Keratinocyte (primary cell): ENCODE data around the gene VPS41. TPM values are rescaled to one million over a fixed set of nuclear protein-coding genes. Genes with fewer than 3 reads are reported as not detected.

ENCODE experiments used
- DNase-seq: peaks from one replicate; pipeline ENCODE4 v3.0.0-alpha.2; 2011; ENCODE audit warnings: low read depth, missing footprints, low spot score
- FAIRE-seq: peaks from 2 replicates; lab custom pipeline; 2011; peaks lifted over from hg19 to GRCh38; lab: Jason Lieb, UNC
- H2AFZ ChIP-seq: 2 replicates; pipeline ENCODE4 v1.6.0; 2012; ENCODE audit warnings: low read length, control low read depth, inconsistent platforms; ENCODE audit not compliant: control insufficient read depth
- H3K27ac ChIP-seq: 2 replicates; pipeline ENCODE4 v1.5.1; 2011; ENCODE audit warnings: low read length; ENCODE audit not compliant: control insufficient read depth, insufficient read depth
- H3K27me3 ChIP-seq: 3 replicates; pipeline ENCODE4 v1.6.0; 2011; ENCODE audit warnings: low read length; ENCODE audit not compliant: control insufficient read depth, insufficient read depth; ENCODE audit errors: extremely low read depth
- H3K36me3 ChIP-seq, 2 experiments: 2 replicates in 1 of 2; 3 replicates in 1 of 2; pipeline ENCODE4 v1.5.1; 2011; ENCODE audit warnings: low read length in 2 of 2, mild to moderate bottlenecking in 1 of 2; ENCODE audit not compliant: control insufficient read depth in 2 of 2, insufficient read depth in 2 of 2; ENCODE audit errors: extremely low read depth in 1 of 2
- H3K4me1 ChIP-seq: 3 replicates; pipeline ENCODE4 v1.5.1; 2011; ENCODE audit warnings: low read length; ENCODE audit not compliant: control insufficient read depth, insufficient read depth; ENCODE audit errors: extremely low read depth
- H3K4me2 ChIP-seq: 3 replicates; pipeline ENCODE4 v1.6.0; 2011; ENCODE audit warnings: low read depth, low read length; ENCODE audit not compliant: control insufficient read depth, insufficient read depth; ENCODE audit errors: extremely low read depth
- H3K4me3 ChIP-seq, 3 experiments: fragments of 200-600 bp in 1 of 3; sonication (generic) in 1 of 3; 2 replicates in 2 of 3; 3 replicates in 1 of 3; pipeline ENCODE4 v1.5.1; 2011 to 2016; ENCODE audit warnings: low read length in 3 of 3, mild to moderate bottlenecking in 3 of 3, control low read depth in 2 of 3, inconsistent platforms in 1 of 3, low read depth in 1 of 3, mixed read lengths in 1 of 3, mixed run types in 1 of 3, moderate library complexity in 1 of 3; ENCODE audit not compliant: control insufficient read depth in 2 of 3, insufficient read depth in 2 of 3; ENCODE audit errors: extremely low read depth in 1 of 3
- H3K79me2 ChIP-seq: 2 replicates; pipeline ENCODE4 v1.6.0; 2012; ENCODE audit warnings: low read length; ENCODE audit not compliant: control insufficient read depth, insufficient read depth
- H3K9ac ChIP-seq: 3 replicates; pipeline ENCODE4 v1.6.0; 2011; ENCODE audit warnings: low read length; ENCODE audit not compliant: control insufficient read depth, insufficient read depth; ENCODE audit errors: extremely low read depth
- H3K9me1 ChIP-seq: 3 replicates; pipeline ENCODE4 v1.6.0; 2011; ENCODE audit warnings: low read length; ENCODE audit not compliant: control insufficient read depth, insufficient read depth; ENCODE audit errors: extremely low read depth
- H3K9me3 ChIP-seq: 2 replicates; pipeline ENCODE4 v1.5.1; 2012; ENCODE audit warnings: low read depth, low read length; ENCODE audit not compliant: control insufficient read depth
- H4K20me1 ChIP-seq: 3 replicates; pipeline ENCODE4 v1.6.0; 2011; ENCODE audit warnings: low read length; ENCODE audit not compliant: control insufficient read depth, insufficient read depth; ENCODE audit errors: extremely low read depth
- EZH2 ChIP-seq: IDR thresholded peaks from one replicate; pipeline ENCODE4 v1.6.1; 2012; ENCODE audit warnings: inconsistent platforms, mild to moderate bottlenecking, low read length, moderate library complexity
- dilution Hi-C: fragments of 300-500 bp; cut with MboI; formaldehyde crosslinking; loops from one replicate; pipeline ENCODE4 v1.7.0; 2020; ENCODE audit warnings: low sequenced_read_pairs; ENCODE audit not compliant: extremely low pct_ligation_motif_present
- polyA plus RNA-seq, 5 experiments: library from polyadenylated mRNA; depleted of rRNA in 3 of 5; stranded (reverse) in 3 of 5; stranded (forward) in 1 of 5; unstranded in 1 of 5; fragments of >200 nt; gene quantifications; 1 replicate in 1 of 5; 2 replicates in 3 of 5; 3 replicates in 1 of 5; pipeline versions ENCODE4 v1.2.1 to v1.2.3, GENCODE V29; 2011 to 2012; ENCODE audit warnings: missing spikeins in 2 of 5, low read depth in 1 of 5, low replicate concordance in 1 of 5
- TF ChIP-seq, protein P1 (sequence below), 3 experiments: IDR thresholded peaks in 1 of 3; conservative IDR thresholded peaks in 1 of 3; optimal IDR thresholded peaks in 1 of 3; 2 replicates in 2 of 3; 3 replicates in 1 of 3; pipeline versions ENCODE3 to v1.5.1; 2011; ENCODE audit warnings: low read length in 3 of 3, mild to moderate bottlenecking in 3 of 3, moderate library complexity in 2 of 3, control low read depth in 1 of 3, inconsistent platforms in 1 of 3; ENCODE audit not compliant: insufficient read depth in 2 of 3; ENCODE audit errors: extremely low read depth in 1 of 3

Gene VPS41
- polyA plus RNA-seq, 1 donor (not counting 4 experiments of a cell fraction or from before 2014, with no cell fraction given), result 38.1 TPM

DNA sequence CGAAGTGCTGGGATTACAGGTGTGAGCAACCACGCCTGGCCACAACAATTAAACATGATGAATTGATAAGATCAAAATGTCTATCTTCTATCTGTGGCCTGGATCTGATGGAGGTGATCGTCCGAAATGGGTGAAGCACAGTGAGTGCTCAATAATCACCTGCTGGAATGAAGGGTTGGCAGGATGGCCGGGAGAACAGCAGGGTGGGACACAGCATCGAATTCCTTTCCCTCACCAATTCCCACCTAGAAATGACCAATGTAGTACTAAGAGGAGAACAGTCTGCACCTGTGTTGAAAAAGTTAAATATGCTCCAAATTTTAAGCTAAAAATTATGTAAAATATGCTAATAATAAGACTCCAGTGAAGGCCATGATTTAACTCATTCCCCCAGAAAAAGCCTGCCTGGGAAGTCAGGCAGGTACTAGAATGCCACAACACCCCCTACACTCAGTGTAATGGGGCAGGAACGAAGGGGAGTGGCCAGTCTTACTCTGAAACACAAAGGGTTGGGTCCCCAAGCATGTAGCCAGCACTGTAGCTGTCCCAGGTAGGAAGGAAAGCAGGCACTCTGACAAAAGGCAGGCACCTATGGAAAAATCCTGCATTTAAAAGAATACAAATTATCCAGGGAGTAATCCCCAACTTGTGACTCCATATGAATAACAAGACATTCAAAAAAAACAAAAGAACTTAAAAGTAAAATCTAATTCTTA is 110.3 kb downstream of the VPS41 start:
- peaks cover 3% of the 10 kb centered on the region for H3K4me1 ChIP-seq
- H3K36me3 ChIP-seq, result peaks cover 0 to 3% of the 10 kb centered on the region in 2 experiments
- no peak overlapping the region for H3K9ac ChIP-seq
- no peaks in the 10 kb centered on the region for H3K79me2 ChIP-seq
- TF ChIP-seq, protein P1, sequence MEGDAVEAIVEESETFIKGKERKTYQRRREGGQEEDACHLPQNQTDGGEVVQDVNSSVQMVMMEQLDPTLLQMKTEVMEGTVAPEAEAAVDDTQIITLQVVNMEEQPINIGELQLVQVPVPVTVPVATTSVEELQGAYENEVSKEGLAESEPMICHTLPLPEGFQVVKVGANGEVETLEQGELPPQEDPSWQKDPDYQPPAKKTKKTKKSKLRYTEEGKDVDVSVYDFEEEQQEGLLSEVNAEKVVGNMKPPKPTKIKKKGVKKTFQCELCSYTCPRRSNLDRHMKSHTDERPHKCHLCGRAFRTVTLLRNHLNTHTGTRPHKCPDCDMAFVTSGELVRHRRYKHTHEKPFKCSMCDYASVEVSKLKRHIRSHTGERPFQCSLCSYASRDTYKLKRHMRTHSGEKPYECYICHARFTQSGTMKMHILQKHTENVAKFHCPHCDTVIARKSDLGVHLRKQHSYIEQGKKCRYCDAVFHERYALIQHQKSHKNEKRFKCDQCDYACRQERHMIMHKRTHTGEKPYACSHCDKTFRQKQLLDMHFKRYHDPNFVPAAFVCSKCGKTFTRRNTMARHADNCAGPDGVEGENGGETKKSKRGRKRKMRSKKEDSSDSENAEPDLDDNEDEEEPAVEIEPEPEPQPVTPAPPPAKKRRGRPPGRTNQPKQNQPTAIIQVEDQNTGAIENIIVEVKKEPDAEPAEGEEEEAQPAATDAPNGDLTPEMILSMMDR (optimal IDR thresholded peaks at IDR 0.05 in 1 of 3, IDR thresholded peaks at IDR 0.05 in 1 of 3, conservative IDR thresholded peaks at IDR 0.05 in 1 of 3; ENCODE audit: extremely low read depth in 1 of 3, insufficient read depth in 2 of 3, low read length in 3 of 3), result no peak
- TF ChIP-seq EZH2, result no peak
- no peaks in the 10 kb centered on the region for H3K9me3 ChIP-seq
- H3K4me3 ChIP-seq, result no peak overlapping the region
- no peak overlapping the region for H3K4me2 ChIP-seq
- FAIRE-seq (no peak), DNase-seq (no peak)
- no peak overlapping the region for H2AFZ ChIP-seq
- H3K27me3 ChIP-seq, result no peaks in the 10 kb centered on the region
- dilution Hi-C loops, result no loop called here
- no peak overlapping the region for H3K27ac ChIP-seq
- H3K9me1 ChIP-seq, result no peaks in the 10 kb centered on the region
- no peaks in the 10 kb centered on the region for H4K20me1 ChIP-seq

DNA sequence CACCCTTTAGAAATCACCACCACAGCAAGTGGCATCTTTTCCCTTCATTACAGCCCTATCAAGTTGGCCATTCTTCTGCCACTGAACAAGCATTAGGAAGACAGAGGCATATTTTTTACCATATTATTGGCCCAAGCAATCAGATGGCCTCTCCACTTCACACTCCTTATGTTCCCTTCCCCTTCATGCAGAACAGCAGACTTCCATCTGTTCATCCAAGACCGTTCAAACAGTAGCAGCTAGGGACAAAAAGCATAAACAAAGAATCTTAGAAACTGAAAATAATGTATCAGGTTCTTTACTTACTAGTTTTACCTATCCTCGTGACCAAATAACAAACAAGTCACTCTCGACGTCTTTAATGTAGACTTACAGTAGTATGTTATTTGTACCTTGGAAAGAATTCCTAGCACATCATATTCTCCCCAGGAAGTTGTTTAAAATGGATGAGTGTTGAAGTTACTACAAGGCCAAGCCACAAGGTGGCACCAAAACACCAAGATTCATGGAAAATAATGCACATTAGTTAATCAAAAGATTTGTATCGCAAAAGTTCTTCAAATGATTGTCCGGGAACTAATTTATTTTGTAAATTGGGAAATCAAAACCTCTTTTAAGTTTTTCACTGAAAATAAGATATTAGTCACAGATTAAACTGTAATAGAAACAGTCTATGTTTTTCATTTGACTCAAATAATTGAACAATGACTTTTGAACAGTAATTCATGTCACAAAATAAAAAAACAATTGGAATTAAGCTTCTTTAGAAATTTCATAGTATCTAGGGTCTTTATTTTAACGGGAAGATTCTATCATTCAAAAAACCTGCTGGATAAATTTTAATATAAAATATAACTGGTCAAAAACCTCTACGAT is 112.1 kb downstream of the VPS41 start:
- Histone ChIP-seq H3K4me1 (peaks cover 3% of the 10 kb centered on the region), H4K20me1 (no peaks in the 10 kb centered on the region), H3K36me3 (peaks cover 0 to 5% of the 10 kb centered on the region in 2 experiments), H3K4me3 (no peak overlapping the region), H3K79me2 (no peaks in the 10 kb centered on the region), H3K27ac (no peak overlapping the region), H3K27me3 (no peaks in the 10 kb centered on the region), H3K9me3 (no peaks in the 10 kb centered on the region), H3K9ac (no peak overlapping the region), H3K4me2 (no peak overlapping the region), H3K9me1 (no peaks in the 10 kb centered on the region), H2AFZ (no peak overlapping the region)
- FAIRE-seq (peak; percentile 63), DNase-seq (peak; percentile 1)
- dilution Hi-C loops, result no loop called here
- TF ChIP-seq EZH2, result no peak
- TF ChIP-seq, protein P1 (optimal IDR thresholded peaks at IDR 0.05 in 1 of 3, IDR thresholded peaks at IDR 0.05 in 1 of 3, conservative IDR thresholded peaks at IDR 0.05 in 1 of 3; ENCODE audit: extremely low read depth in 1 of 3, insufficient read depth in 2 of 3, low read length in 3 of 3), result peak in 2 of 3 experiments; percentile 46 to 66
